A673 (cell line): ENCODE results near the gene ALPI. TPM values are rescaled to one million over a fixed set of nuclear protein-coding genes. Genes with fewer than 3 reads are reported as not detected.

Source experiments
- BruUV-seq: library from RNA; stranded (reverse); fragments of 400-500 nt; replicated peaks from 2 replicates; lab custom pipeline; 2021; lab: Mats Ljungman, UMichigan
- CTCF ChIA-PET: fragments of 300-600 bp; sonication (Branson Sonifier 250); formaldehyde crosslinking; loops from one replicate; lab custom pipeline; 2022; ENCODE audit warnings: antibody characterized with exemption; lab: Charles Lee
- POLR2A ChIA-PET: fragments of 300-600 bp; sonication (Branson Sonifier 250); formaldehyde crosslinking; loops from one replicate; lab custom pipeline; 2022; ENCODE audit warnings: antibody characterized with exemption; ENCODE audit not compliant: low non-redundant PET; lab: Charles Lee
- DNase-seq: peaks from one replicate; pipeline ENCODE4 v3.0.0-alpha.2; 2015; ENCODE audit warnings: low spot score
- H3K27ac ChIP-seq: fragments of 200-600 bp; sonication (generic); 2 replicates; pipeline ENCODE4 v1.5.1; 2016; ENCODE audit warnings: mixed run types, low read depth, mild to moderate bottlenecking, mixed read lengths, antibody characterized with exemption, low read length; ENCODE audit not compliant: poor library complexity, severe bottlenecking
- H3K27me3 ChIP-seq: fragments of 200-600 bp; sonication (generic); replicated peaks from 2 replicates; pipeline ENCODE4 v1.6.1; 2017; ENCODE audit warnings: mixed run types, low read depth, mild to moderate bottlenecking, mixed read lengths, antibody characterized with exemption, low read length; ENCODE audit not compliant: insufficient read depth, poor library complexity
- H3K36me3 ChIP-seq: fragments of 200-600 bp; sonication (generic); 2 replicates; pipeline ENCODE4 v1.6.1; 2016; ENCODE audit warnings: mixed run types, mild to moderate bottlenecking, mixed read lengths, antibody characterized with exemption, low read length; ENCODE audit not compliant: insufficient read depth, poor library complexity, severe bottlenecking
- H3K4me1 ChIP-seq: fragments of 200-600 bp; sonication (generic); 2 replicates; pipeline ENCODE4 v1.6.1; 2017; ENCODE audit warnings: mixed run types, mild to moderate bottlenecking, mixed read lengths, antibody characterized with exemption, low read length; ENCODE audit not compliant: insufficient read depth, poor library complexity, severe bottlenecking
- H3K4me3 ChIP-seq: fragments of 200-600 bp; sonication (generic); 2 replicates; pipeline ENCODE4 v1.5.1; 2016; ENCODE audit warnings: low read depth, mixed run types, mild to moderate bottlenecking, mixed read lengths, low read length; ENCODE audit not compliant: poor library complexity, severe bottlenecking
- H3K9me3 ChIP-seq: fragments of 200-600 bp; sonication (generic); 2 replicates; pipeline ENCODE4 v1.6.1; 2016; ENCODE audit warnings: mixed run types, low read depth, mild to moderate bottlenecking, mixed read lengths, antibody characterized with exemption, low read length; ENCODE audit not compliant: poor library complexity, severe bottlenecking
- CTCF ChIP-seq: fragments of 300-800, 200-600 bp; sonication (generic); conservative IDR thresholded peaks from 2 replicates; pipeline ENCODE4 v1.5.1; 2017; ENCODE audit warnings: low read depth, mild to moderate bottlenecking, antibody characterized with exemption, low read length, moderate library complexity, mixed read lengths
- EZH2 ChIP-seq: fragments of 200-600 bp; sonication (generic); IDR thresholded peaks from 2 replicates; pipeline ENCODE4 v1.6.1; 2017; ENCODE audit warnings: borderline replicate concordance, low read depth, mild to moderate bottlenecking, mixed read lengths, antibody characterized with exemption, low read length; ENCODE audit not compliant: poor library complexity, severe bottlenecking
- intact Hi-C: fragments of 100-400 bp; cut with micrococcal nuclease; formaldehyde crosslinking; loops from one replicate; pipeline ENCODE4 v1.10.0; 2022; ENCODE audit not compliant: unreplicated experiment
- total RNA-seq: library from RNA; stranded (reverse); gene quantifications from 2 replicates; pipeline ENCODE4 v1.2.3, GENCODE V29; 2021

ALPI gene
- total RNA-seq, 1 experiment from 2014 or later: not detected

GRCh38 chr2:232434091-232434490 is 21.9 kb upstream of the ALPI start:
- DNase-seq: no peak
- POLR2A ChIA-PET: no interaction called here
- Histone ChIP-seq H3K9me3 (no peaks in the 10 kb centered on the region), H3K4me3 (no peak overlapping the region), H3K27ac (no peak overlapping the region), H3K27me3 (no peaks in the 10 kb centered on the region), H3K36me3 (no peaks in the 10 kb centered on the region), H3K4me1 (no peaks in the 10 kb centered on the region)
- TF ChIP-seq EZH2 (no peak), CTCF (no peak)
- intact Hi-C loops: no loop called here
- CTCF ChIA-PET: no interaction called here
- no TSS peak for BruUV-seq

GRCh38 chr2:232434563-232435374 is 21.2 kb upstream of the ALPI start:
- no peak for DNase-seq
- CTCF ChIA-PET: no interaction called here
- Histone ChIP-seq H3K27ac (no peak overlapping the region), H3K9me3 (no peaks in the 10 kb centered on the region), H3K27me3 (no peaks in the 10 kb centered on the region), H3K4me3 (no peak overlapping the region), H3K36me3 (no peaks in the 10 kb centered on the region), H3K4me1 (no peaks in the 10 kb centered on the region)
- POLR2A ChIA-PET: no interaction called here
- no peak for TF ChIP-seq CTCF
- no peak for TF ChIP-seq EZH2
- intact Hi-C loops: no loop called here
- BruUV-seq: no TSS peak

- POLR2A ChIA-PET: no interaction called here
- TF ChIP-seq EZH2: no peak
- TF ChIP-seq CTCF: no peak
These were observed 20.6 kb upstream of the ALPI start for GRCh38 chr2:232435375-232435648.

More at GRCh38 chr2:232435375-232435648, 20.6 kb upstream of the ALPI start:
- Histone ChIP-seq H3K4me3 (no peak overlapping the region), H3K27ac (no peak overlapping the region), H3K36me3 (no peaks in the 10 kb centered on the region), H3K4me1 (no peaks in the 10 kb centered on the region), H3K27me3 (no peaks in the 10 kb centered on the region), H3K9me3 (no peaks in the 10 kb centered on the region)
- CTCF ChIA-PET: no interaction called here
- no peak for DNase-seq
- no TSS peak for BruUV-seq
- intact Hi-C loops: no loop called here
